Tibial nerve (tissue), 4 donors: ENCODE measurements around the gene IL1RAP.

Source experiments
- CTCF ChIP-seq, 5 experiments: fragments of 200-600 bp in 3 of 5; fragments of 450-650 bp in 2 of 5; sonication (generic) in 3 of 5; IDR thresholded peaks; one replicate each; pipeline ENCODE4 v1.5.1; 2016 to 2019; ENCODE audit warnings: antibody characterized with exemption in 5 of 5, mild to moderate bottlenecking in 3 of 5, moderate library complexity in 2 of 5
- EP300 ChIP-seq, 2 donors: sonication (generic); formaldehyde crosslinking; IDR thresholded peaks; one replicate each; pipeline ENCODE4 v1.6.1; 2017; ENCODE audit warnings: antibody characterized with exemption in 2 of 2, mild to moderate bottlenecking in 1 of 2
- POLR2A ChIP-seq, 2 donors: fragments of 450-650 bp; IDR thresholded peaks; one replicate each; pipeline ENCODE4 v1.6.1; 2017; ENCODE audit warnings: antibody characterized with exemption in 2 of 2, mild to moderate bottlenecking in 2 of 2, moderate library complexity in 2 of 2

- no peak for TF ChIP-seq CTCF (IDR thresholded peaks at IDR 0.05)
- no peak for TF ChIP-seq POLR2A (IDR thresholded peaks at IDR 0.05)
- no peak for TF ChIP-seq EP300 (IDR thresholded peaks at IDR 0.05)
Measured at GRCh38 chr3:190492966-190493365, 20.9 kb upstream of the IL1RAP start.
